CD4-positive, alpha-beta T cell treated with Interleukin-6 at 100 ng/mL for 8 hours (primary cell): Measurements from ENCODE around the gene NRCAM.

Source experiments
- DNase-seq: peaks from one replicate; pipeline ENCODE4 v3.0.0-alpha.2; 2020; ENCODE audit warnings: mixed read lengths, low spot score

Gene NRCAM

DNA sequence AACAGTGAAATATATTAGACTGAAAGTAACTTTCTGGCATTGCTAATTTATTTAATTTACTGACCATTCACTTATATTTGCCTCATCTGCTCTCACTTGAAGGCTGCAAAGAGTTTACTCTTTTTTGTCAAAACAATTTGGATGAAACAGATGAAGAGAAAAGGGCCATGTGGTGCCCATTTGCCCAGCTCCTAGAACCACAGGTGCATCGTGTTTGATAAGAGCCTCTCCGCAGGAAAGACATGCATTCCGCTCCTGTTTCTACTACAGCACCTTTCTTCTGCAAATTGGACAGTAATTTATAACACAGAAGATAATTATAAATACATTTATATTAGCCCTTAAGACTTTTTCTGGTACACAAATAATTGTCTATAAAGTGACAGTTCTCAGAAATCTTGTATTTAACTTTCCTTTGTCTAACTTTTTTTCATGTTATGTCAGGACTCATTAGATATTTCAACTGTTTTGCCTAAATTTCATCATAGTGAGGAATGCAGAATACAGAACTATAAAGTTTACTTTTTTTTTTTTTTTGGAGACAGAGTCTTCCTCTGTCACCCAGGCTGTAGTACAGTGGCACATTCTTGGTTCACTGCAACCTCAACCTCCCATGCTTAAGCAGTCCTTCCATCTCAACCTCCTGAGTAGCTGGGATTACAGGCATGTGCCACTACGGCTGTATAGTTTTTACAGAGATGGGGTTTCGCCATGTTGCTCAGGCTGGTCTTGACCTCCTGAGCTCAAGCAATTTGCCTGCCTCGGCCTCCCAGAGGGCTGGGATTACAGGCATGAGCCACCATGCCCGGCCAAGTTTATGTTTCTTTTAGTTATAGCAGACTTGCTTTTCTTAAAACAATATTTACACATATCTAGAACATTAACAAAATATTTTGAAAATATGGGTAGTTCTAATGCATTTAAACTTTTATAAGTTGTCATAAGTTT is 326.9 kb downstream of the NRCAM start:
- DNase-seq, result no peak

DNA sequence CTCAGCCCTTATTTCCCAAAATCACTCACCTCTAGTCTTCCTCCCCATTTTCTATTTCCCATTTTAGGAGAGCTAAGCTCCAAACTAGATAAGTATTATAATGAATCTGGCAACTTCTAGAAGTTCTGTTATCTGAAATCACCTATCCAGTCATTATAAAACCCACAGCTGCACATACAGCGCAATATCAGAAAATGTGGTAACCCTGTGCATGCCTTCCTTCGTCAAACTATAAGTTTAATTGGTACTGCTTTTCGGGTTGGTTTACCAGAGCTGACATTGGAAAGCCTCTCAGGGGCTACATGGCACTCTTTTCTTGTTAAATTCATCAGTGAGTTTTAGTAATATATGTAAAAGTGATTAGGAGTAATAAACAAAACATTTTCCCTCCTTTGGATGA is 327.7 kb downstream of the NRCAM start:
- DNase-seq, result no peak

DNA sequence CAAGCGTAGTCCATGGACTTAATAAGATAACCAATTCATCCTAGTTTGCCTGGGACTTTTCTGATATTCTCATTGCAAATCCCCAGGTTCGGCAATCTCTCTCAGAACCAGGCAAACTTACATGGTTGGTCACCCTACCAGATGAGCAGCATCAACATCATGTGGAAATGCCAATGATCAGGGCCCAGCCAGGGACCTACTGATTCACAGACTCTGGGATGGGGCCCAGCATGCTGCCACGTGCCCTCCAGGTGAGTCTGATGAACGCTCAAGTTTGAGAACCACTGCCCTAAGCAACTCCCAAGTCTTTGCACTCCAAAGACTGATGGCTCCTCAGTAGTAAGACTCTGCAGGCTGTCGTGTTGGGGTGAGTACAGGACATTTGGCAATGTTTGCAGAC is 328.8 kb downstream of the NRCAM start:
- DNase-seq, result no peak

DNA sequence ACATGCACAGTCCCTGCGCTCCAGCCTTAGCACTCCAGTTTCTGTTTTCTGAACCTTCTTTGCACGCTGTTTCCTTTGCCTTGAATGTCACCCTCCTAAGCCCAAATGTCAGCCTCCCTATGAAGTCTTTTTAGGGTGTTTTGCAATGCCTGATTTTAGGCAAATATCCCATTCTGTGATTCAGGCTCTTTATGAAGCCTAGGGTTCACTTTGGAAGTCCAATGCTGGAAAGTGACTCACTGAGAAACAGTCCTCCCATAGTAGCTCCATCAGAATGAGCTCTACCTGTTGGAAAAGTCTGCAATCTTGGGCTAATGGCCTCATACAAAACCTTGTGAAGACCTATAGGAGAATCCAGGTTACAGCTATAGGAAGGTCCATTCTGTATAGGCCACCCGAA is 331.4 kb downstream of the NRCAM start:
- DNase-seq, result no peak

DNA sequence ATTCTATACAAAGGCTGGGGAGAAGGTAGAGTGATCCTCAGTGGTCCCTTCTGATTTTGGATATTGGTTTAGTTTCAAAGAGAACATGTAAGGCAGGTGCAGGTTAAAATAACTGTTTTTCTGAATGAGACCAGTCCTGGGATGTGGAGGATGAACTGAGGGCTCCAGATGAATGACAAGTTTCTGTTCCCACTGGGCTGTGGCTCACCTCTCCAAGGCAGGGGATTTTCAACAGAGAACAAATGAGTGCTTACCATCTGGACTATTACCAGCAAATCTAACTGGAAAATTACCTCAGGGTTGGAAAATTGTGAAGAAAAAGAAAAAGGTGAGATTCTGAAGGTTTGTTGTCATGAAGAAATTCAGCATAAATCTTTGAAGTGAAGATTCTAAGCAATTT is 334.1 kb downstream of the NRCAM start:
- no peak for DNase-seq

DNA sequence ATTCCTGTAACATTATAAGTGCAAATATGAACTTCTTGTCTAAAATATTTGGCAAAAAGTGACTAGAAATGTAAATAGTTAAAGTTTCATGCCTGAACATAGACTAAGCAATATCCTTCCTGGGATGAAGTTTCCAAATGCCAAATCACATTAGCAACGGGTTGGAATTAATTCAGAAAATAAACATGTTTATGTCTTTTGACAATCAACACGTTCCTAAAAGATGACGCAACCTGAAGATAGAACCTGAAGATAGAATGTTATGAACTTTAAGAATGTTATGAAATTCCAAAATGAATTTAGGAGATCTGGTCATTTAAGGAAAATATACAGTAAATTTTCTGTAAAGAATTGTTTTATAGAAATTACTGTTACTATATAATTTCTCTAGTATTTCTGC is 335.3 kb downstream of the NRCAM start:
- no peak for DNase-seq

DNA sequence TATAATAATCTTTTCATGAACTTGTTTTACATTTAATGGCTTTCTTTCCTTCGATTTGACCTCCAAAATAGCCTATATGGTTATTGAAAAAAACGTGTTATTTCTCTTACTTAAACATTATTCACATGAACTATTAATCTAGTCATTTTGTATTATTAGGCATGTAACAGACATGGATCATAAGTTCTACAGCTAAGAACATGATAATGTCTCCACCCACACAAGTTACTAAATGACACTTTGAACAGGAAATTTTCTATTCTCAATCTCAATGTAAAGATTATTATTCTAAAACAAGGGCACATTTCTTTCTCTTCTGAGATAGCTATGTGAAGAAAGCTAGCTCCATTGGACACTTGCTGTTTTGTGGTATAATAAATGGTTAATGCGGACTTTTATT is 336.0 kb downstream of the NRCAM start:
- no peak for DNase-seq

DNA sequence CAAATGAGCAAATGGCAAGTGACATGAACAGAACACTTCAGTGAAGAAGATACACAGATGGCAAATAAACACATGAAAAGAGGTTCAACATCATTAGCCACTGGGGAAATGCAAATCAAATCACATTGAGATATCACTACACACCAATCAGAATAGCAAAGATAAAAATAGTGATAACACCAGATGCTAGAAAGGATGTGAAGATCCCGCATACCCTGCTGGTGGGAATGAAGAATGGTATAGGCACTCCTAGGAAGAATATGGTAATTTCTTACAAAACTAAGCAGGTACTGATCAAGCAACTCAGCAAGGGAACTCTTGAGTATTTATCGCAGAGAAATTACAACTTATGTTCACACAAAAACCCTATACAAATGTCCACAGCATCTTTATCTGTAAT is 337.3 kb downstream of the NRCAM start:
- no peak for DNase-seq

DNA sequence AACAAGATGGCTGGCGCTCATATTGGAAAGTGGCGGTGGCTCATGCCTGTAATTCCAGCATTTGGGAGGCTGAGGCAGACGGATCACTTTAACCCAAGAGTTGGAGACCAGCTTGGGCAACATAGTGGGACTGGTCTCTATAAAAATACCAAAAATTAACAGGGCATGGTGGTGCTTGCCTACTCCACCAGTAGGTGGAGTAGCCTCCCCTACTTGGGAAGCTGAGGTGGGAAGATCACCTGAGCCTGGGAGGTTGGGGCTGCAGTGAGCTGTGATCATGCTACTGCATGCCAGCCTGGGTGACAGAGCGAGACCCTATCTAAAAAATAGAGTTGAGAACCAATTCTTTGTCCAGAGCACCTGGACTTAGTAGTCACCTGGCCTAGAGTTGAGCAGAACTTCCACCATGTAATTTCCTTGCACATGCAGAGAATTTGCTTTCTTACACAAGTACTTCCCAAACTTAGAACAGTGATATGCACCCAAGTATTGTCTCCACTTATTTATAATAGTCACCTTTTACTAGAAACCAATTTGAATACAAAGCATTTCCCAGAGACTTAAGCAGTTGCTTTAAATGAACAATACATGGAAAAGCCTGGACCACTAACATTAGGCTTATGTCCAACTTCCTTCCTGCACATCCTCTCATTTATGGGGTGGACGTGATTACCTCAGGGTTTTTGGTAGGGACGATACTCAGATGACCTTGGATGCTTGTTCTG is 342.0 kb downstream of the NRCAM start:
- DNase-seq, result no peak

DNA sequence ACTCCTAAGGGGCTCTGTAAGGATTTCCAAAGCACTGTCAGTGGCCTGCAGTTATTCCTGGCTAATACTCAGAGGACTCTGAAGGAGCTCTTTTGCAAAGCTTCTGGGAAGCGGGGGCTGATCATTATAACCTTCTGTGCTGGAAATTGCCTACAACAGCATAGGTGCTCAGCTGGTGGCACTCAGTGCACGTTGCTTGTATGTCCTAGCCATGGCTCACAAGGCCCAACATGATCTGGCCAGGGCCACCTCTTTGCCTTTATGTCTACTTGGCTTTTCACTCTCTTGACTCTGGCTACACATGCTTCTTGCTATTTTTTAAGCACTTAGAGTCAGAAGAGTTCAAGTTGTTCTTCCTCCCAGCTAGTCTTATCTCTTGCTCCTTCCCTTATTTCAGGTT is 343.6 kb downstream of the NRCAM start:
- no peak for DNase-seq

DNA sequence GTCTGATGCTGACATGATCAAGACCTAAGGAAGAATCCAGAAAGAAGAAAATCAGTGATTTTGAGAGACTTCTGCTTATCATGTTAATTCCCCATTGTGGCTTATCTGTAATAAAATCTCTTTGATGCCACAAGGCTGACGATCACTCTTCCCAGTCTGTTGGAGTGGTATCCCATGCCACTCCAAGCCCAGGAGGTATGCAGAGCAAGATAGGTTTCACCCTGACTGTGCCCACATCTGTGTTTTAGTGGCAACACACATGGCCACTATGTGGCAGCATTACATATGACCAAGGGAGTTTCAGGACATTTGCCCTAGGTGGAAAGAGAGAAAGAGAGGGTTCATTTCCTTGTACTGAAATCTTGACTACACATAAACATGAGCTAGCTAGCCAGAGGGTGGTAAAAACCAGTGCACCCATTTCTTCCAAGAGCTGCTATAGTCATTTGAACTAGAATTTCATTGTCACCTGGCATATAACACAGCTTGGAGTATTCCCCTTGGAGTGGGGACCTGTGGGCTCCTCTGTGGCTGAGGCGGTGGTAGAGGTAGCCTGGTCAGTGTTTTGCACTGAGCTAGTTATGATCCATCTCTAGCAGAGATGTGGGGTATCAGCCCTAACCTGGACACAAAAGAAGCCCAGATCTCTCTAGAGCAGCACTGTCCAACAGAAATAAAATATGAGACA is 346.9 kb downstream of the NRCAM start:
- DNase-seq, result no peak

DNA sequence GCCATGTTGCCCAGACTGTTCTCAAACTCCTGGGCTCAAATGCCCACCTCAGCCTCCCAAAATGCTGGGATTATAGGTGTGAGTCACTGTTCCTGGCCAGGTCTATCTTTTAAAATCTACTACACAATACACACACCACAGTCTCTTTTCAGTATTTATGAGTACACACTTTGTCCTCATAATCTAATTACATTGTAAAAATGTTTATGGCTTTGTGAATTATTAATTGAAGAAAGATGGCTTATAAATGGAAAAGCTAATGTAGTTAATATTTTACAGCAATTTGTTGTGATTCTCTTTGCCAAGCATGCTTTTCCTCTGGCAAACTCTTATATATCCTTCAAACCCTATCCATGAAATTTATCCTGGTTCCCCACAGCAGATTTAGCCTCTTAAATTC is 348.1 kb downstream of the NRCAM start:
- no peak for DNase-seq

DNA sequence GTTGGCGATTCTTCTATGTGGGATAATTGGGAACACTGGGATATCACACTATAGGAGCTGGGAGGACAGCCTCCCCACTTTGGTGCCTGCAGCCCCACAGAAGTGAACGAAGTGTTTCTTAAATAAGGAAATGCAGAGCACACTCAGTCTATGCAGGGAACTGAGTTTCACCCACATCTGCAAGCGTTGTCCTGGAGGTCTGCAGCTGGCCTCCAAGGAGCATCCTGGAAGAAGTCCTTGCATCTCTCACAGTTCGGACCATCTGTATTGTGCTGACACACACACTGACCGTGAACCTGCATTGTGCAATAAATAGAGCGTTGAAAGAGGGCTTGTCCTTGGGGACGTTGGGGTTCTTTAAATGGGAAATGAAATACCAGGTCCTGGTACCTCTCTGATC is 351.9 kb downstream of the NRCAM start:
- DNase-seq, result no peak

DNA sequence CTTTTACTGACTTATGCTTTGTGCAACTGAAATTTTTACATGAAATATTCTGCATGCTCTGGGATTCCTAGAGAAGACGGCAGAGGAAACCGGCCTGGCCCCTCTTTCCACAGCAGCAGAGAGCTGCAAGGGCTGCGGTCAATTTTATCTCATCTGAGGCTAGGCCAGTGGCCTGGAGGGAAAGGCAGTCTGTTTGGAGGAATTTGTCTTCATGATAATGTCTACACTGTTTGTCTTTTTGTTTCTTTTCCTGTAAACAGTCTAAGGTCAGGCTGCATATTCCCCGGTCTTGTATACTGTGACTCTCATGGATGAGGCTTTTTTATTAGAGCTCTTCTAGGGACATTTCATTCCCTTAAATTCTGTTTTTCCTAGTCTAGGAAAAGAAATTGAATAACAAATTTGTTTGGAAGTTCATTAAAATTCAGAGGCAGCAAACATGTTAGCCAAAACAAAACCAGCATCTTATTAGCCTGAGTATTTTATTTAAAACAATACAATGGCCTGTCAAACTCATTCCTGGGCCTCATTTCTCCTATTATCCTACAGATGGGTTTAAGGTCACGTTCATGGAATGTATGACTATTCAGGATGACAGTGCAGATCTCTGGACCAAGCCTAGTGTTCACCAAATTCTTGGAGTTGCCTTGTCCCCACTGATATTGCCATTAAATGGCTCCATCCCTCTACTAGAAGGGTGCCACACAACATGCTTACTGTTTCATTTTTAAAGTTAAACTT is 352.5 kb downstream of the NRCAM start:
- DNase-seq, result no peak

DNA sequence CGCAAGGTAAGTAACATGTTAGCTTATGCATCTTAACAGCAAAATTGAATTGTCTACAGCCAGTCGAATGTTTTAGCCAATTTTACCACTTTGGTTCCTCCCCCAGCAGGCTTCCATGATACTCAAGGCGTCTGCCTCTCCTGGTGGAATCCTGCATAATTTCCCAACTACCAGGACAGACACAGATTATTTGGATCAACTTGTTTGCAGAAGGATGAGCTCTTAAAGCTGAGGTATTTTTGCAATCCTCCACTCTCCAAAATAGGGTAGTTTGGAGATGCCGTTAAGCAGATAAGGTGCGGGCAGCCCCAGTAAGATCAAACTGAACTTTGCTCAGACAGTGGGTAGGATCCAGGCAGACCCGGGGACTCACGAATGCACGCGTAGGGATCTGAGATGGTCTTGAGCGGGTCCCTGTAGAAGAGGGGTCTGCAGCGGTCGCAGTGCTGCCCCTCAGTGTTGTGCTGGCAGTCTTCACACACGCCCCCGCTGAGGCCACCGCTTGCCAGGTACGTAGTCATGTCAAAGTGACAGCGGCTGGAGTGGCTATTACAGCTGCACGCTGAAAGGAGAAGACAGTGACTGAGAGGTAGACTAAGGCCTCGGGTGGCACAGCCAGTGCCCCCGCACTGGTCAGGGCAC is 353.4 kb downstream of the NRCAM start:
- DNase-seq, result no peak

DNA sequence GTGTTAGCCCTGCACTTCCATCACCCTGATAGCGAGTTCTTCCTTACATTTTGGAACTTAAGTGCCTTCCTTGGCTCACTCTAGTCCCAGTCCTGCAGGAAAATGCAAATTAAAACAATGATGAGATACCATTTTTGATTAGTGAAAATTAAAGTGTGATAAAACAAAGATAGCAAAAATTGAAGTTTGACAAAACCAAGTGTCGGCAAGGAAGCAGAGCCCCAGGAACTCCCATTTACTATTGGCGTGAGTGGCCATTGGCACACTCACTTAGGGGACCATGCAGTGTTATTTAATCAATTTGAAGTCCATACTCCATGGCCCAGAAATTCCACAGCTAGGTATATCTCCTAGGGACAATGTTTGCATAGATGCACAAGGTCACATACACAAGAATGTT is 354.5 kb downstream of the NRCAM start:
- DNase-seq, result no peak

DNA sequence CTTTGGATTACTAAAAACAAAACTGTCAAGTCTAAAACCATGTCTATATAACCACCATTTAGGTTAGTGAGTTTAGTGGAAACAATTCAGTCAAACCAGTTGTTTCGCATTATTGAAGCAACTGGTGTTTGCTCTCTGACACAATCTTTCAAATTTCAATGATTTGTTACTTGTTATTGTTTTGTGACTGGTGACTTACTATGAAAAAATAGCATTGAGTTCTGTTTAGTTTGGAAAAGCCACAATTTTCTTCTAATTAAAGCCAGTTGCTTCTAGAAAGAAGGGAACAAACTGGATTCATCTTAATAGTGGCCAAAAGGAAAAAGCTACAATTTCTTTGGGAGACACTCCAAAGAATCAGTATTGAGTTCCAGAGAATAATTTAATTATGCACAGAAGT is 356.5 kb downstream of the NRCAM start:
- DNase-seq, result no peak

DNA sequence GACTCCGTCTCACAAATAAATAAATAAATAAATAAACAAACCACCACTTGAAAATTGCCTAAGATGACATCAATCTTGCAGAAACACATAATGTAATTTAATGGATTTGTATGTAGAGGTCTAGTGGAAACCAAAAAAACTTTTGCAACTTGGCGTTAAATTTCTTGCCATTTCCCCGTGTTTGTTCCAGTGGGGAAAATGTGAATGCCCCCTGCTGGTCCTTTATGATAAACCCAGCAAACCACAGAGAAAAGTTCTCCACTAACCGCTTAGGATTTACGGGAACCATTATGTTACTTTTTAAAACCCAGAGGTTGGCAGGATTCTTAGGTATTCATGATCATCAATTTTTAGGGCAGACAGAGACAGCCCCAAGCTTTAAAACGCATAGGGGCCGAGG is 358.5 kb downstream of the NRCAM start:
- no peak for DNase-seq
